HepG2 (cell line): Measurements from ENCODE around the gene SVOPL. TPM values are rescaled to one million over a fixed set of nuclear protein-coding genes. Genes with fewer than 3 reads are reported as not detected.
A peak's percentile ranks its signal among the peaks of the same experiment; 100 is the strongest.

ENCODE experiments used
- ATAC-seq: fragments of 200-7000 bp; cut with Tn5 transposase; 3 replicates; pipeline ENCODE4 v1.9.1; 2020; ENCODE audit warnings: mild to moderate bottlenecking, moderate library complexity
- BruUV-seq: library from RNA; stranded (reverse); fragments of 400-500 nt; replicated peaks from 2 replicates; lab custom pipeline; 2021; lab: Mats Ljungman, UMichigan
- CTCF ChIA-PET: fragments of 300-600 bp; formaldehyde crosslinking; extraction: SDS; loops from one replicate; lab custom pipeline; 2021; ENCODE audit warnings: low total read pairs, inconsistent platforms, low intra/inter-chr PET ratio; lab: Yijun Ruan, JAX
- POLR2A ChIA-PET: fragments of 350-600 bp; sonication (Branson Sonifier 250); formaldehyde crosslinking; loops from one replicate; lab custom pipeline; 2020; ENCODE audit warnings: antibody characterized with exemption, inconsistent platforms; lab: Yijun Ruan, JAX
- DNase-seq: peaks from one replicate; pipeline ENCODE4 v3.0.0-alpha.2; 2015; ENCODE audit warnings: low spot score
- FAIRE-seq: peaks from 3 replicates; lab custom pipeline; 2011; peaks lifted over from hg19 to GRCh38; lab: Jason Lieb, UNC
- H2AFZ ChIP-seq: one replicate; pipeline ENCODE4 v1.6.1; 2011; ENCODE audit warnings: low read length, inconsistent platforms
- H3K27ac ChIP-seq: fragments of 300-600 bp; 3 replicates; pipeline ENCODE4 v1.8.0; 2011; ENCODE audit warnings: mixed run types, mild to moderate bottlenecking, mixed read lengths, low read length, inconsistent platforms; ENCODE audit not compliant: insufficient read depth; ENCODE audit errors: extremely low read length
- H3K27me3 ChIP-seq, 2 experiments: fragments of 200-600 bp in 1 of 2; 2 replicates in 1 of 2; 3 replicates in 1 of 2; pipeline versions ENCODE4 v1.6.0 to v1.8.0; 2011; ENCODE audit warnings: low read length in 2 of 2, mild to moderate bottlenecking in 2 of 2, moderate library complexity in 2 of 2, inconsistent platforms in 1 of 2; ENCODE audit not compliant: insufficient read depth in 2 of 2, control insufficient read depth in 1 of 2
- H3K36me3 ChIP-seq, 2 experiments: fragments of 200-600 bp in 1 of 2; replicated peaks in 1 of 2; 2 replicates in 1 of 2; 3 replicates in 1 of 2; pipeline versions ENCODE4 v1.5.1 to v1.8.0; 2011; ENCODE audit warnings: low read length in 2 of 2, inconsistent platforms in 1 of 2; ENCODE audit not compliant: insufficient read depth in 2 of 2, control insufficient read depth in 1 of 2
- H3K4me1 ChIP-seq: 2 replicates; pipeline ENCODE4 v1.5.1; 2012; ENCODE audit warnings: low read length, inconsistent platforms; ENCODE audit not compliant: insufficient read depth
- H3K4me2 ChIP-seq: 2 replicates; pipeline ENCODE4 v1.6.0; 2011; ENCODE audit warnings: low read depth, low read length, inconsistent platforms
- H3K4me3 ChIP-seq, 3 experiments: fragments of 200-600 bp in 1 of 3; sonication (generic), shearing (Covaris generic) in 1 of 3; replicated peaks in 1 of 3; 2 replicates each; pipeline ENCODE4 v1.5.1; 2011 to 2016; ENCODE audit warnings: low read length in 3 of 3, inconsistent platforms in 2 of 3, low read depth in 2 of 3, mild to moderate bottlenecking in 2 of 3, control low read depth in 1 of 3, mixed read lengths in 1 of 3; ENCODE audit not compliant: insufficient read depth in 1 of 3
- H3K79me2 ChIP-seq: one replicate; pipeline ENCODE4 v1.6.1; 2011; ENCODE audit warnings: low read length, inconsistent platforms; ENCODE audit not compliant: insufficient read depth
- H3K9ac ChIP-seq: 2 replicates; pipeline ENCODE4 v1.6.0; 2011; ENCODE audit warnings: mild to moderate bottlenecking, low read depth, low read length, inconsistent platforms; ENCODE audit not compliant: insufficient read depth
- H3K9me3 ChIP-seq: 2 replicates; pipeline ENCODE4 v1.5.1; 2012; ENCODE audit warnings: mild to moderate bottlenecking, low read length
- H4K20me1 ChIP-seq: 2 replicates; pipeline ENCODE4 v1.6.0; 2011; ENCODE audit warnings: inconsistent platforms, mild to moderate bottlenecking, low read length, moderate library complexity; ENCODE audit not compliant: insufficient read depth
- ARHGAP35 ChIP-seq: sonication (generic); formaldehyde crosslinking; IDR thresholded peaks from 2 replicates; pipeline ENCODE4 v1.9.0; 2022; ENCODE audit warnings: mild to moderate bottlenecking, inconsistent platforms, moderate library complexity, missing genetic modification reagents, borderline replicate concordance
- FOSL2 ChIP-seq: sonication (generic); formaldehyde crosslinking; IDR thresholded peaks from 2 replicates; pipeline ENCODE4 v1.4.0; 2020; ENCODE audit warnings: missing genetic modification reagents
- GPN1 ChIP-seq: sonication (generic); formaldehyde crosslinking; IDR thresholded peaks from 2 replicates; pipeline ENCODE4 v1.5.1; 2020; ENCODE audit warnings: missing genetic modification reagents, borderline replicate concordance
- HNRNPK ChIP-seq: fragments of 200-400 bp; formaldehyde crosslinking; IDR thresholded peaks from 2 replicates; pipeline ENCODE4 v1.6.1; 2018; ENCODE audit warnings: low read length, low read depth, moderate library complexity, mild to moderate bottlenecking; ENCODE audit not compliant: poor library complexity, severe bottlenecking
- KAT7 ChIP-seq: IDR thresholded peaks from 2 replicates; pipeline ENCODE4 v1.6.1; 2018; ENCODE audit warnings: borderline replicate concordance, missing compliant biosample characterization
- NBN ChIP-seq: fragments of 450-650 bp; conservative IDR thresholded peaks from 2 replicates; pipeline ENCODE4 v1.6.1; 2017
- NKX3-1 ChIP-seq: sonication (generic); formaldehyde crosslinking; IDR thresholded peaks from 2 replicates; pipeline ENCODE4 v1.5.0; 2020; ENCODE audit warnings: missing genetic modification reagents
- PBX3 ChIP-seq: sonication (generic); formaldehyde crosslinking; IDR thresholded peaks from 2 replicates; pipeline ENCODE4 v1.8.1; 2023; ENCODE audit warnings: missing genetic modification reagents, inconsistent platforms, borderline replicate concordance
- RBM22 ChIP-seq: fragments of 200-400 bp; formaldehyde crosslinking; optimal IDR thresholded peaks from 2 replicates; pipeline ENCODE3; 2017; ENCODE audit warnings: mild to moderate bottlenecking, low read length, moderate library complexity
- SOX6 ChIP-seq, 2 experiments: fragments of 450-650 bp in 1 of 2; sonication (generic) in 1 of 2; formaldehyde crosslinking in 1 of 2; IDR thresholded peaks; 2 replicates each; pipeline versions ENCODE4 v1.4.0 to v1.6.1; 2017 to 2020; ENCODE audit warnings: antibody characterized with exemption in 1 of 2, mild to moderate bottlenecking in 1 of 2, missing genetic modification reagents in 1 of 2
- SP2 ChIP-seq: sonication (generic); formaldehyde crosslinking; IDR thresholded peaks from 2 replicates; pipeline ENCODE4 v1.5.1; 2020; ENCODE audit warnings: mild to moderate bottlenecking, missing genetic modification reagents
- SYNCRIP ChIP-seq: fragments of 200-400 bp; formaldehyde crosslinking; IDR thresholded peaks from 2 replicates; pipeline ENCODE4 v1.6.1; 2018; ENCODE audit warnings: mild to moderate bottlenecking, low read depth, low read length; ENCODE audit not compliant: insufficient read depth
- ZNF232 ChIP-seq: sonication (generic); formaldehyde crosslinking; IDR thresholded peaks from 2 replicates; pipeline ENCODE4 v1.4.0; 2020; ENCODE audit warnings: missing genetic modification reagents, borderline replicate concordance
- ZNF839 ChIP-seq: sonication (generic); formaldehyde crosslinking; IDR thresholded peaks from 2 replicates; pipeline ENCODE4 v1.4.0; 2020; ENCODE audit warnings: missing genetic modification reagents, mild to moderate bottlenecking, borderline replicate concordance
- WGBS: methylation state at CpG from one replicate; pipeline ENCODE4 v1.1.6; 2017; ENCODE audit warnings: low lambda C conversion rate; 5-methylcytosine and 5-hydroxymethylcytosine counted together
- in situ Hi-C: cut with HindIII; loops from 2 replicates; pipeline ENCODE4 v1.10.0; 2017; ENCODE audit warnings: low pct_unique_long_range_greater_than_20kb; ENCODE audit not compliant: extremely low pct_ligation_motif_present
- intact Hi-C: fragments of 100-400 bp; cut with micrococcal nuclease; formaldehyde crosslinking; loops from one replicate; pipeline ENCODE4 v1.10.0; 2022; ENCODE audit not compliant: unreplicated experiment
- polyA plus RNA-seq, 8 experiments: library from polyadenylated mRNA; depleted of rRNA in 3 of 8; stranded (reverse) in 7 of 8; unstranded in 1 of 8; fragments of >200 nt; fragmentation: Illumina TruSeq in 4 of 8; extraction: Trizol in 4 of 8; gene quantifications; 2 replicates each; pipeline versions ENCODE4 v1.2.1 to v1.2.3, GENCODE V29; 2011 to 2016; ENCODE audit warnings: low read depth in 4 of 8, missing spikeins in 1 of 8, mixed read lengths in 1 of 8; ENCODE audit not compliant: insufficient read depth in 1 of 8
- total RNA-seq, 5 experiments: library from RNA; depleted of rRNA; stranded (reverse); fragments of >200 nt; fragmentation: Illumina TruSeq; extraction: Trizol; gene quantifications; 2 replicates each; pipeline ENCODE4 v1.2.3, GENCODE V29; 2016; ENCODE audit warnings: low read depth in 1 of 5
- TF ChIP-seq, protein P1 (sequence below): IDR thresholded peaks from 2 replicates; pipeline ENCODE4 v1.4.0; 2020; ENCODE audit warnings: mild to moderate bottlenecking, missing genetic modification reagents
- TF ChIP-seq, protein P2 (sequence below): sonication (generic); formaldehyde crosslinking; IDR thresholded peaks from 2 replicates; pipeline ENCODE4 v1.8.0; 2022; ENCODE audit warnings: low read depth, missing genetic modification reagents

Gene SVOPL
- total and polyA plus RNA-seq, 2 of the 13 experiments (the other 11 are each of a cell fraction or from before 2014, with no cell fraction given) = not detected

DNA sequence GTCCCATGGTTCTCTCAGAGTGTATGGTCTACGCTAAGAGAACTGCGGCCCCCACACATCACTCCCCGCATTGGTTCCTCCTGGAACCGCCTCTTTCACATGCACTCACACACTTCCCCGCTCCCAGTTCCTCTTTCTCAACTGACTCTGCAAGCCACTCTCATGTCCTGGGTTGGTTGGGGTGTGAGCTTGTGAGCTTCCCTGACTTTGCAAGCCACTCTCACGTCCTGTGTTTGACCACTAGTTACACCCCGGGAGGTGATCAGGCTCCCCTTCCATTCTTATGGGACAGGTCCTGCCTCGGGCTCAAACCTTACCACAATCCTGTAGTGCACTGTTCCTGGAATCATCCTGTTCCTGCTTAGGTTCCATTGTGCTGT, 136.1 kb downstream of the SVOPL start (continued):
- TF ChIP-seq PBX3 (CRISPR knock-in tag) = no peak
- TF ChIP-seq ZNF839 (CRISPR knock-in tag) = peak; percentile 54; the same call in 1 of the 2 replicates
- TF ChIP-seq SYNCRIP = no peak
- TF ChIP-seq SP2 (CRISPR knock-in tag) = no peak
- TF ChIP-seq KAT7 (CRISPR knock-in tag) = 0 out of 2 replicates have a peak, but pooled peaks have one; percentile 13
- TF ChIP-seq HNRNPK = no peak
- TF ChIP-seq NKX3-1 (CRISPR knock-in tag) = 0 out of 2 replicates have a peak, but pooled peaks have one; percentile 4
- 0 out of 2 replicates have a peak, but pooled peaks have one; percentile 23 for TF ChIP-seq ARHGAP35 (CRISPR knock-in tag)
- no peak for TF ChIP-seq NBN
- TF ChIP-seq, all 625 proteins: peak for 27

DNA sequence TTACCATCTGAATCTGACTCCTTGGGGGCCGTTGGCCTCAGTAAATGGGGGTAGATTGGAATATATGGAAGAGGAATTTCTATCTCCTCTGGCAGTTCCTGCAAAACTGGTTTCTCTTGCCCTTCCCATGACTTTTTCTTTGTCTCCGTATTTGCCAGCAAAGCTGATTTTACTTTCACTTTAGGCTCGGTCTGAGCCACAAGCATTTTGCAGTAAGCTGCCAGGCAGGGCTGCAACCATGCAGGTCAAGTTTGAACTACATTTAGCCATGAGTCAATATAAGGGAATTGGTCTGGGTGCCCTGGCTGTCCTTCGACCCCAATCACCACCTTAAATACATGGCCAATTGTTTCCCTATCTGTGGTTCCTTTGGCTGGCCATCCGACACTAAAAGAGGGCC, 136.8 kb downstream of the SVOPL start:
- peak; percentile 60 for FAIRE-seq
- intact Hi-C loops (no loop called here), in situ Hi-C loops (no loop called here)
- peaks cover 42 to 84% of the 10 kb centered on the region in 2 experiments for H3K36me3 ChIP-seq
- no peaks in the 10 kb centered on the region for H3K27me3 ChIP-seq
- DNase-seq = peak; percentile 51
- peaks cover 6% of the 10 kb centered on the region for H3K79me2 ChIP-seq
- H4K20me1 ChIP-seq = no peaks in the 10 kb centered on the region; the same call in 1 of the 2 replicates
- no peak overlapping the region for H2AFZ ChIP-seq
- BruUV-seq = no TSS peak
- POLR2A ChIA-PET = interaction anchor here (1.5 kb wide), 1 partner anchor 168 kb away, joined by 3 read pairs; no protein-coding TSS in a partner anchor
- WGBS = 72% methylated on average over 5 of the region's 5 CpGs
- H3K4me3 ChIP-seq = peak overlapping the region in 1 of 3 experiments; percentile 34; a peak in 1 of 6 replicates
- peak; percentile 15 for ATAC-seq
- peak overlapping the region; percentile 48; the same call in 1 of the 2 replicates for H3K9ac ChIP-seq
- H3K4me1 ChIP-seq = peaks cover 80% of the 10 kb centered on the region
- peak overlapping the region; percentile 92 for H3K27ac ChIP-seq
- CTCF ChIA-PET = no interaction called here
- H3K9me3 ChIP-seq = peaks cover 13% of the 10 kb centered on the region; the same call in 1 of the 2 replicates
- peak overlapping the region; percentile 56 for H3K4me2 ChIP-seq
- TF ChIP-seq GPN1 (CRISPR knock-in tag) (no peak), SOX6 (IDR thresholded peaks at IDR 0.05) (no peak), SOX6 (CRISPR knock-in tag; IDR thresholded peaks at IDR 0.05) (peak; percentile 22; the same call in 1 of the 2 replicates), FOSL2 (CRISPR knock-in tag) (0 out of 2 replicates have a peak, but pooled peaks have one; percentile 15), ZNF232 (CRISPR knock-in tag) (peak; percentile 90), RBM22 (peak; percentile 80)
- TF ChIP-seq, protein P1, sequence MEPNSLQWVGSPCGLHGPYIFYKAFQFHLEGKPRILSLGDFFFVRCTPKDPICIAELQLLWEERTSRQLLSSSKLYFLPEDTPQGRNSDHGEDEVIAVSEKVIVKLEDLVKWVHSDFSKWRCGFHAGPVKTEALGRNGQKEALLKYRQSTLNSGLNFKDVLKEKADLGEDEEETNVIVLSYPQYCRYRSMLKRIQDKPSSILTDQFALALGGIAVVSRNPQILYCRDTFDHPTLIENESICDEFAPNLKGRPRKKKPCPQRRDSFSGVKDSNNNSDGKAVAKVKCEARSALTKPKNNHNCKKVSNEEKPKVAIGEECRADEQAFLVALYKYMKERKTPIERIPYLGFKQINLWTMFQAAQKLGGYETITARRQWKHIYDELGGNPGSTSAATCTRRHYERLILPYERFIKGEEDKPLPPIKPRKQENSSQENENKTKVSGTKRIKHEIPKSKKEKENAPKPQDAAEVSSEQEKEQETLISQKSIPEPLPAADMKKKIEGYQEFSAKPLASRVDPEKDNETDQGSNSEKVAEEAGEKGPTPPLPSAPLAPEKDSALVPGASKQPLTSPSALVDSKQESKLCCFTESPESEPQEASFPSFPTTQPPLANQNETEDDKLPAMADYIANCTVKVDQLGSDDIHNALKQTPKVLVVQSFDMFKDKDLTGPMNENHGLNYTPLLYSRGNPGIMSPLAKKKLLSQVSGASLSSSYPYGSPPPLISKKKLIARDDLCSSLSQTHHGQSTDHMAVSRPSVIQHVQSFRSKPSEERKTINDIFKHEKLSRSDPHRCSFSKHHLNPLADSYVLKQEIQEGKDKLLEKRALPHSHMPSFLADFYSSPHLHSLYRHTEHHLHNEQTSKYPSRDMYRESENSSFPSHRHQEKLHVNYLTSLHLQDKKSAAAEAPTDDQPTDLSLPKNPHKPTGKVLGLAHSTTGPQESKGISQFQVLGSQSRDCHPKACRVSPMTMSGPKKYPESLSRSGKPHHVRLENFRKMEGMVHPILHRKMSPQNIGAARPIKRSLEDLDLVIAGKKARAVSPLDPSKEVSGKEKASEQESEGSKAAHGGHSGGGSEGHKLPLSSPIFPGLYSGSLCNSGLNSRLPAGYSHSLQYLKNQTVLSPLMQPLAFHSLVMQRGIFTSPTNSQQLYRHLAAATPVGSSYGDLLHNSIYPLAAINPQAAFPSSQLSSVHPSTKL (CRISPR knock-in tag) = 0 out of 2 replicates have a peak, but pooled peaks have one; percentile 19
- TF ChIP-seq, protein P2, sequence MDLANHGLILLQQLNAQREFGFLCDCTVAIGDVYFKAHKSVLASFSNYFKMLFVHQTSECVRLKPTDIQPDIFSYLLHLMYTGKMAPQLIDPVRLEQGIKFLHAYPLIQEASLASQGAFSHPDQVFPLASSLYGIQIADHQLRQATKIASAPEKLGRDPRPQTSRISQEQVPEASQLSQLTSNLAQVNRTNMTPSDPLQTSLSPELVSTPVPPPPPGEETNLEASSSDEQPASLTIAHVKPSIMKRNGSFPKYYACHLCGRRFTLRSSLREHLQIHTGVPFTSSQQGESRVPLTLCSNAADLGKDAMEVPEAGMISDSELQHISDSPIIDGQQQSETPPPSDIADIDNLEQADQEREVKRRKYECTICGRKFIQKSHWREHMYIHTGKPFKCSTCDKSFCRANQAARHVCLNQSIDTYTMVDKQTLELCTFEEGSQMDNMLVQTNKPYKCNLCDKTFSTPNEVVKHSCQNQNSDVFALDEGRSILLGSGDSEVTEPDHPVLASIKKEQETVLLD (CRISPR knock-in tag) = no peak
